GM23338 (cell line): ENCODE measurements around the gene GADD45A.

Source experiments
- CREB1 ChIP-seq: fragments of 250-450 bp; sonication (Bioruptor Pico); IDR thresholded peaks from 2 replicates; pipeline ENCODE4 v1.5.0; 2020; ENCODE audit warnings: low read depth, mild to moderate bottlenecking, moderate library complexity
- CTCF ChIP-seq, 2 experiments: fragments of 200-600 bp in 1 of 2; sonication (generic) in 1 of 2; conservative IDR thresholded peaks; 2 replicates each; pipeline versions ENCODE4 v1.5.1 to v1.6.1; 2016 to 2017; ENCODE audit warnings: antibody characterized with exemption in 2 of 2, low read depth in 2 of 2, mild to moderate bottlenecking in 2 of 2, moderate library complexity in 1 of 2
- REST ChIP-seq: IDR thresholded peaks from one replicate; pipeline ENCODE4 v1.6.1; 2018; ENCODE audit warnings: antibody characterized with exemption; ENCODE audit not compliant: unreplicated experiment

GRCh38 chr1:67639361-67639760, 45.6 kb upstream of the GADD45A start:
- no peak for TF ChIP-seq CREB1 (CRISPR knock-in tag)
- TF ChIP-seq CTCF (conservative IDR thresholded peaks at IDR 0.05; ENCODE audit: low read depth in 2 of 2), result no peak
- no peak for TF ChIP-seq REST
